ENCODE data around the gene BNIP2.
"Not testable (repeated sequence)": the region's sequence is repeated elsewhere in the genome, so short reads cannot be mapped to it uniquely, and the experiment has no call there.

BNIP2 gene

GRCh38 chr15:59687836-59688235 lies 1.3 kb downstream of the BNIP2 start:
- no peak for DNase-seq

DNA sequence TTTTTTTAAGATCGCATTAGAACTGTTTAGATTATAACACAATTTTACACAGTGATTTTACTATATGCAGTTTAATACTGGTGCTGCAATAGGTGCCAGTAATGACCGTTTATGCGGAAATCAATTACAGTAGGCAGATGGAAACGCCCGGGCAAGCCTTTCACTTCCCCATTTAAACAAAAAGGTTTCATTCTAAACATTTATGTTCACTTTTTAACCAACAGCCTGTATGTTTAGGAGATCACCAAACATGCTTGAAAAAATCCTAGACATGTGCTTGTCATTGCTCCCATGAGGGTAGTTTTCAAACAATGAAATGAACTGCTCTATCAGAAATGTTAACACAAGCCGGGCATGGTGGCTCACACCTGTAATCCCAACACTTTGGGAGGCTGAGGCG lies 2.7 kb downstream of the BNIP2 start:
- no peak for DNase-seq

GRCh38 chr15:59685737-59686297 lies 3.3 kb downstream of the BNIP2 start:
- DNase-seq: no peak

DNA sequence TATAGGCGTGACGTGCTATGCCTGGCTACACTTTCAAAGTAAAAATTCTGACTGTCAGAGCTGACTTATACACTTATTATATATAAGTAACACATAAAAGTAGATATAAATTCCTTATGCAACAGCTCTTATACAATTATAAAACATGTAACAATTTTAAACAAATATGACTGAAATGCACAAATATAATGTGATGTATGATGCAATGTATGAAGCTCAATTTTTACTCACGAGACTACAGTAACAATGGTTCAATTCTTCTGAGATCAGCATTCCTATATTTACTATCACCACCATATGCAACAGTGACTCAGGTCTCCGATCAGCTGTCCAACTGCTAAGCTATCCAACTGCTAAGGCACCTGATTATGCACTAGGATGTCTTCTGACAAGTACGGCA lies 8.2 kb downstream of the BNIP2 start:
- no peak for DNase-seq

- DNase-seq: no peak
Measured at GRCh38 chr15:59680346-59680745, 8.8 kb downstream of the BNIP2 start.

GRCh38 chr15:59678620-59679019 lies 10.5 kb downstream of the BNIP2 start:
- DNase-seq: no peak

DNA sequence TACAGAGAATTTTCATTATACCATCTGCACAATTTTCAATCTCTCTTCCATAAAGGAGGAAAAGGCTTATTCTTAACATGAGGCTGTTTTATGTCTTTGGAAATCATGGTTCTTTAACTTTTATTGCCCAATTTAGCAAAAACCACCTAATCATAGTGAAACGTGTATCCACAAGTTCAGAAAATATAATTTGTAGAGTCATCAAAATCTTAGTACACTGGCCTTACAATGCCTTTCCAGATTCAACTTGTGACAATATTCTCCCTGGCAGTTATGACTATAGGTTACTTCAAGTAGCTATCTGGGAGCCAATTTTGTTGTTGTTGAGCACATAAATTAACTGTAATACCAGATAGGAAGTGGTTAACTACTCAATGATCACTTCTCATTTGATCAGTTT lies 10.9 kb downstream of the BNIP2 start:
- DNase-seq: no peak

DNA sequence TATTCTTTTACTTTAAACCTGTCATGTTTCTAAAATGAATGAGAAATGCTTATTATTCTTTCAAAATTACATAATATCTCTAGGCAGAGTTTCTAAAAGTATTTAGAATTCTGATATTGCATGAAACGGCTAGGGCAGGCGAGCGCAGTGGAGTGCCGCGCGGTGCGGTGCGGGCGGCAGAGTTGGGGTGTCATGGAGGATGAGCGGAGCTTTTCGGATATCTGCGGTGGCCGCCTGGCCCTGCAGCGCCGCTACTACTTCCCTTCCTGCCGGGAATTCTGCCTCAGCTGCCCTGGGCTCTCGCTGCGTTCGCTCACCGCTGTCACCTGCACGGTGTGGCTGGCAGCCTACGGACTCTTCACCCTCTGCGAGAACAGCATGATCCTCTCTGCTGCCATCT lies 12.6 kb downstream of the BNIP2 start:
- no peak for DNase-seq

DNA sequence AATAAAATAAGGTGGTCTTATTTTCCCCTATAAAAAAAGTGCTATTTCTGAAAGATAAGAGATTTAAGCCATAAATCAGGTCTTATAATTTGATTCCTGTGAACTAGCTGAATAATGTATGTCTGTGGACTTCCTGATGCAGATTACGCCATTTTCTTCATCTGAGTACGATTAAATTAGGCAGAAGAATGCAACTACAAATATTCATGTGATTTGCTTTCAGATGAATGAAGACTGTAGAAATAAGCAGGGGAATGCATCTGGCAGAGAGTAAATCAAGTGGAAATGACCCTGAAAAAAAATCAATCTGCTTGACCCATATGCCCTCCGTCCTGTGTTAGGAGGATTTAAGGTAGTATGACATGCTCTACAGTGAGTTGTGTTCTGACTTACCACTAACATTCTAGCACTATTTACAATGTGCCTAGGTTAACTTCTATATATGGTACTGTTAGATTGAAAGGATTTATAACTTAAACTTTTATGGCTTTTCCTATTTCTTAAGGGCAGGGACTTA lies 14.7 kb downstream of the BNIP2 start:
- DNase-seq: no peak

GRCh38 chr15:59668556-59668955 lies 20.6 kb downstream of the BNIP2 start:
- no peak for DNase-seq

- DNase-seq: no peak
Measured at GRCh38 chr15:59662260-59662659, 26.9 kb downstream of the BNIP2 start.

- DNase-seq: no peak
Measured at GRCh38 chr15:59659366-59659765, 29.8 kb downstream of the BNIP2 start.

- DNase-seq: no peak
Measured at GRCh38 chr15:59657635-59658125, 31.4 kb downstream of the BNIP2 start.

- DNase-seq: peak; percentile 57
Measured at GRCh38 chr15:59656897-59657634, 32.1 kb downstream of the BNIP2 start, which contains the start of gene GTF2A2. Gene GTF2A2 (minus strand): TSS chr15:59657515. CDS start chr15:59652277, 5,238 bp downstream.

GRCh38 chr15:59654046-59654445 lies 35.1 kb downstream of the BNIP2 start:
- no peak for DNase-seq

GRCh38 chr15:59649603-59650002 lies 39.5 kb downstream of the BNIP2 start:
- DNase-seq: peak; percentile 13

- no peak for DNase-seq
Measured at GRCh38 chr15:59647085-59647484, 42.0 kb downstream of the BNIP2 start.

- no peak for DNase-seq
Measured at GRCh38 chr15:59646277-59646676, 42.8 kb downstream of the BNIP2 start.

DNA sequence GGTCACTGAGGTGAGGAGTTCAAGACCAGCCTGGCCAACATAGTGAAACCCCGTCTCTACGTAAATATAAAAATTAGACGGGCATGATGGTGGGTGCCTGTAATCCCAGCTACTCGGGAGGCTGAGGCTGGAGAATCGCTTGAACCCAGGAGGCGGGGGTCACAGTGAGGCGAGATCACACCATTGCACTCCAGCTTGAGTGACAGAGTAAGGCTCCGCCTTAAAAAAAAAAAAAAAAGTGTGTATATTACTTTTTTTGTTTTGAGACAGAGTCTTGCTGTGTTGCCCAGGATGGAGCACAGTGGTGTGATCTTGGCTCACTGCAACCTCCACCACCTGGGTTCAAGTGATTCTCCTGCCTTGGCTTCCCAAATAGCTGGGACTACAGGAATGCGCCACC lies 43.3 kb downstream of the BNIP2 start:
- not testable (repeated sequence) for DNase-seq

- DNase-seq: no peak
Measured at GRCh38 chr15:59644756-59645155, 44.4 kb downstream of the BNIP2 start.

GRCh38 chr15:59642351-59642750 lies 46.8 kb downstream of the BNIP2 start:
- DNase-seq: no peak

GRCh38 chr15:59637507-59637906 lies 51.6 kb downstream of the BNIP2 start:
- DNase-seq: not testable (repeated sequence)

DNA sequence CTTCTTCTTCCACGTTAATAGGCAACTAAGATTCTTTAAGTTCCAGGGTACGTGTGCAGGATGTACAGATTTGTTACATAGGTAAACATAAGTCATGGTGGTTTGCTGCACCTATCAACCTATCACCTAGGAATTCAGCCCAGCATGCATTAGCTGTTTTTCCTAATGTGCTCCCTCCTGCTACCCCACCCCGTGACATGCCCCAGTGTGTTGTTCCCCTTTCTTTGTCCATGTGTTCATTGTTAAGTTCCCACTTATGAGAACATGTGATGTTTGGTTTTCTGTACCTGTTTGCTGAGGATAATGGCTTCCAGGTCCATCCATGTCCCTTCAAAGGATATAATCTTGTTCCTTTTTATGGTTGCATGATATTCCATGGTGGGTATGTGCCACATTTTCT lies 52.9 kb downstream of the BNIP2 start:
- no peak for DNase-seq

- DNase-seq: no peak
Measured at GRCh38 chr15:59632714-59633113, 56.4 kb downstream of the BNIP2 start.
